G401 (cell line): ENCODE data around the gene ZMYM4. TPM values are rescaled to one million over a fixed set of nuclear protein-coding genes. Genes with fewer than 3 reads are reported as not detected.
"Not testable (repeated sequence)": the region's sequence is repeated elsewhere in the genome, so short reads cannot be mapped to it uniquely, and the experiment has no call there.

ENCODE experiments used
- DNase-seq: peaks from one replicate; pipeline ENCODE4 v3.0.0-alpha.2; 2015; ENCODE audit warnings: low spot score
- in situ Hi-C: cut with HindIII; loops from 2 replicates; pipeline ENCODE4 v1.10.0; 2016; ENCODE audit warnings: low sequenced_read_pairs, mixed read lengths
- total RNA-seq: library from RNA; depleted of rRNA; stranded (reverse); fragments of >200 nt; shearing (Covaris generic); gene quantifications from 2 replicates; pipeline ENCODE4 v1.2.3, GENCODE V29; 2014

The ZMYM4 gene
- total RNA-seq, 1 experiment from 2014 or later = 34.2 TPM

- no peak for DNase-seq
- in situ Hi-C loops = loop anchor here (10.0 kb wide), 1 partner anchor 122 kb away; no protein-coding TSS in a partner anchor
These were observed 174.2 kb downstream of the ZMYM4 start for GRCh38 chr1:35442734-35443133.

- no peak for DNase-seq
- in situ Hi-C loops = loop anchor here (10.0 kb wide), 1 partner anchor 121 kb away; no protein-coding TSS in a partner anchor
These were observed 175.4 kb downstream of the ZMYM4 start for GRCh38 chr1:35443768-35444518.

GRCh38 chr1:35444519-35444774, 175.9 kb downstream of the ZMYM4 start:
- no peak for DNase-seq
- in situ Hi-C loops = loop anchor here (10.0 kb wide), 1 partner anchor 120 kb away; no protein-coding TSS in a partner anchor

DNA sequence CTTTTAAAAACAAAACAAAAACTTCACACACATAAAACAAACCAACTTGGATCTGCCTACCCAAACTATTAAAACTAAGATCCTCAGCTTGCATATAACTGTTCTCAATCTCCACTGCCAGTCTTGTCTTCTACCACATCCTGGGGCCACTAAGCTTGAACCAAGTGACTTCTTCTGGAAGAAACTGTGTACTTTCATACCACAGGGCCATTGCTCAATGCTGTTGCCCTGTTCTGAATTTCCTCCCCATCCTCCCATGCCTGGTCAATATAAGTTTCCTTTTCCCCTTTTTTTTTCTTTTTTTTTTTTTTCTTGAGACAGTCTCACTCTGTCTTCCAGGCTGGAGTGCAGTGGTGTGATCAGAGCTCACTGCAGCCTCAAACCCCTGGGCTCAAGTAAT, 178.8 kb downstream of the ZMYM4 start:
- in situ Hi-C loops = loop anchor here (10.0 kb wide), 1 partner anchor 118 kb away; no protein-coding TSS in a partner anchor
- no peak for DNase-seq

DNA sequence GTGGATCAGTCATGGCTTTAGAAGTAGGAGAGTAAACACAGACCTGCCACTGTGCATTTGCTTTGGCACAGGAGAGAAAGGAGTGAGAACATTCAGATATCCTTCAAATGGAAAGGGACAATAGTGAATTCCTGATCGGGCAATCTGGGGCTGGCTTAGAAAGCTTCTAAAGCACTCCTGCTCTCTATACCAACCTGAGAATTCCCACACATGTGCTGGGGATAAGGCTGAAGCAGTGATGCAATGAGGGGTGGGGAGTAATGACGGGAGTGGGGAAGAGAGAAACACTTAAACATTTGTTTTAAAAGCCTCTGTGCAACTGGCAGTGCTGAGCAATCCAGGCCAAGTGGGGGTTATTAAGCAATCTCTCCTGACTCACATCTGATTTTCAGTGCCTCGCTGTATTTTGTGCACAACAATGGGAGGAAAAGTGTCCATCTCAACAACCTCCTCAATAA, 179.9 kb downstream of the ZMYM4 start:
- in situ Hi-C loops = loop anchor here (10.0 kb wide), 1 partner anchor 116 kb away; no protein-coding TSS in a partner anchor
- DNase-seq = no peak

DNA sequence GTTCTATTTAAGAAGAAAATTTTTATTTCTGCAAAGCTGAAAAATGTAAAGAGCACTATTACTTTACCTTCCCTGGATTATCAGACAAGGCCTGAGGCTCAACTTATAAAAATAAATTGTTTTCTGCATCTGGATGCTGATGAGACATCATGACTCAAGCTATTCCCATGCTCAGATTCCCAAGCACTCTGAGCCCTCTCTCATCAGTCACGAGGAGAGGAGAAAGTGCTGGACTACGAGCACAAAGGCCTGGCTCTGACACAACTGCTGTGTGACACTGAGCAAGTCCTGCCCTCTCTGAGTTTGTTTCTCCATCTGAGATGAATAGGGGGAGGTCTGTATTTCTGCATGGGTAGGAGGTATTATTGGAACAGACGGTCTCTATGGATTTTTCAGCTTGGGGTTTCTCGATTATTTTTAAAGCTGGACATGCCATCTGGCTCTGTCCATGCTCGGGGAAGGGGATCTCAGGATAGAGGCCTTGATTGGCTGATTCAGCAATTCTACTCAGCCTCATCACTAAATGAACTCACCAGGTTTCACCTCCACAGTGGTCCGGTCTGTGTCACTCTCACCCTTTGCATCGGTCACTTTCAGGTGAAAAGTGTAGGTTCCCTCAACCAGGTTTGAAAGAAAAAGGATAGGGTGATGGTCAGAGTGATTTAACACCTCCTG, 181.0 kb downstream of the ZMYM4 start:
- in situ Hi-C loops = loop anchor here (10.0 kb wide), 1 partner anchor 115 kb away; no protein-coding TSS in a partner anchor
- DNase-seq = no peak

DNA sequence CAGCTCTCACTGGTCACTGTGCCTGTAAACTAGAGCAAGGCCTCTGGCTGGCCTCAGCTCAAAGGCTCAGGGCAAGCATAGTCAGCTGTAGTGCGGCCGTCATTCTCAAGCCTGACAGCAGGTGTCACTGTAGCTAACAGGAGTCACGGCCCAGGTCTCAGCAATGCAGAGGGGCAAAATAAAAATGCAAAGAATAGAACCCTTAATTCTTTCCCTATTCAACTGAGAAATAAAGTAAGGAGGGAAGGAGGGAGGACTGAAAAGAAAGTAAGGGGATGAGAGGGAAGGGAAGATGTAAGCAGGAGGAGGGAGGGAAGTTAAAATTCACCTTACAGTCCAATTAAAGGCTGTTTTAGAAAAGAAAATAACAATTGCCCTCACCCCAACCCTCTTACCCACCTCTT, 182.6 kb downstream of the ZMYM4 start:
- in situ Hi-C loops = no loop called here
- peak; percentile 85 for DNase-seq

DNA sequence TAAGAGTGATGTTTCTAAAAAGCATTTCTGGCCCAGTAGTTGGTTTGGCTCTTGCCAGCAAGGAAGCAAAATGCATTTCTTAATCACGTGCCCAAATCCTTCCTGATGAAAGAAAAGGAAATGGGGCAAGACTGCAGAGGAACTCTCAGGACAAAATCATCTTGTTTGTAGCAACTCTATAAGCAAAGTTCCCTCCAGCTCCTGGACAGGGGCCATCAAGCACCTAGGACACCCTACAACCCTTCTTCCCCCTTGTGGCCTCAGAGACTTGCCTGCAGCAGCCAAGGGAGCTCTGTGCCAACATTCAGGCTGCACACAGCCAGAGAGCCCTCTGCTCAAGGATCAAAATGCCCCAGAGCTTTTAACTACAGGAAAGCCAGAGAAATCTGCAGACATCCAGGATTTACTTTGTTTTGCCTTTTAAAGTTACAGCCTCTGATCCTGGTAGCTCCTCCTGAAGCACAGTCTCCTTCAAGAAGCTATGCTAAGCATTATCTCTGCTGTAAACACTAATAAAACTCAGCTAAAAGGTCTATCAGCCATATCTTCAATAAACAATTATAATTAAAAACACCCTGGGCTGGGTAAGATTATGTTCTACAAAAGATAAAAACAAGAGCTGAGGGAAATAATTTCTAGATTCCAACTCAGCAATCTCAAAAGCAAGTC, 183.7 kb downstream of the ZMYM4 start:
- in situ Hi-C loops = no loop called here
- peak; percentile 33 for DNase-seq

DNA sequence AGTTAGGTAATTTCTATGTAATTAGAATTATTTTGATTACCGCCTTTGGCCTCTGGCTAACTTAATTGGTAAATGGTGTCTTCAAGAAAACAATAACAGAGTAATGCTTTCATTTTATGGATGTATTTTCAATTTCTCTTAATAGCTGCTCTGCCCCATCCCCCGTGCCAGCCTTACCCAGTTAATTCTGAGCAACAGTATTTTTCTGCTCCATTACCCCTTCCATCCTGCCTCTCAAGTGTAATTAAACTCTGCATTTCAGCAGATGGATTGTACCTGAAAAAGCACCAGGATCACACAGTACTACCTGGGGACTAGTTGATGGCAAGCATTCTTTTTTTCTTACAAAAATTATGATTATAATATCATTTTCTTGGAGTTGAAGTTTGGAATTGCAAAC, 184.5 kb downstream of the ZMYM4 start:
- DNase-seq = no peak
- in situ Hi-C loops = no loop called here

- DNase-seq = no peak
- in situ Hi-C loops = no loop called here
These were observed 185.7 kb downstream of the ZMYM4 start for GRCh38 chr1:35454176-35454575.

- in situ Hi-C loops = no loop called here
- DNase-seq = no peak
These were observed 186.1 kb downstream of the ZMYM4 start for GRCh38 chr1:35454616-35455015.

- DNase-seq = no peak
- in situ Hi-C loops = no loop called here
These were observed 192.3 kb downstream of the ZMYM4 start for GRCh38 chr1:35460796-35461195.

DNA sequence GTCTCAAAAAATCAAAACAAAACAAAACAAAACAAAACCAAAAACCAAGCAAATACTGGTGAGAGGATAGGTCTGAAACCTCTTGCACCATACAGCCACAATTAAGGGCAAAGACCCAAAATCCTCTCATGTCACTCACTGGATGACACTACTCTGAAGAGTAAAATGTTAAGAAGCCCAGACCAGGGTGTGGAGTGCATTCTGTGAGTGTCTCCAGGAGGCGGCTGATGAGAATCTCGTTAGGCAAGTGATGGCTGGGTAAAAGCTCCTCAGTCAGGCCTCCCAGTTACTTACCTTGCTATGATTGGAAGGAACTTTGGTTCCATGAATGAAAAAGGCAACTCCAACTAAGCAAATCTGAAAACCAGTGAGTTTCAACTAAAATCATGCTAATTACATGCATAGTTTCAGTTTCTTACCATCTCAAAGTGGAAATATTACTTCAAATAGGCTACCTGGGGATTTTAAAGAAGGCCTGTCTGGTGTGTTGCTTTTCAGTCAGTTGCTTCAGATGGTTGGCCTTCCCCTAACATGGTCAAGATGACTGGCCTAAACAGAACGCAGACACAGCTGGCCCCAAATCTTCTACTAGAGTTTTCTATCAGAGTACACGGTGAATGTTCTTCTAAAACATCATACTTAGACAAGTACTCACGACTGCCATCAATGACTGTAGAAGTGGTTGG, 193.6 kb downstream of the ZMYM4 start:
- in situ Hi-C loops = no loop called here
- DNase-seq = no peak

DNA sequence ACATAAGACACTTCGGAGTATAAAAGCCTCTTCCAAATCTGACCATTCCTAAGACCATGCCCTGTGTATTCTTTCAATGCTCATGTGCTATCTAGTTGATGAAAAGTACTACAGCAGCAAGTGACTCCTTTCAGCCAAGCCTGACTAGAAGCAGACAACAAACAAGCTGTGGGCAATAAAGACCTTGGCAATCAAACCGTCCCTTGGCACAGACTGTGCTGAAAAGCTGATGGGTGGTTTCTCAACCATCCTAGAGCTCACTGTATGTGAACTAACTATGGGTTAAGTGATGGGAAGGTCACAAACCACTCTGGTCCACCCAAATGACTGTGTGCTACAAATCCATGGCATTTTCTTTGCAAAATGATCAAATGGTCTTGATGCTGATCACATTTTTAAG, 194.7 kb downstream of the ZMYM4 start:
- in situ Hi-C loops = no loop called here

DNA sequence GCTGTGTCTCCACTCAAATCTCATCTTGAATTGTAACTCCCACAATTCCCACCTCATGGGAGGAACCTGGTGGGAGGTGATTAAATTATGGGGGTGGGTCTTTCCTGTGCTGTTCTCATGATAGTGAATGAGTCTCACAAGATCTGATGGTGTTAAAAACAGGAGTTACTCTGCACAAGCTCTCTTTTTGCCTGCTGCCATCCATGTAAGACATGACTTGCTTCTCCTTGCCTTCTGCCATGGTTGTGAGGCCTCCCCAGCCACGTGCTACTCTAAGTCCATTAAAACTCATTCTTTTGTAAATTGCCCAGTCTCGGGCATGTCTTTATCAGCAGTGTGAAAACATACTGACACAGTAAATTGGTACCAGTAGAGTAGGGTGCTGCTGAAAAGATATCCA, 195.2 kb downstream of the ZMYM4 start:
- DNase-seq, in situ Hi-C loops: not testable (repeated sequence)

More for the DNA sequence above, 194.7 kb downstream of the ZMYM4 start:
- no peak for DNase-seq

DNA sequence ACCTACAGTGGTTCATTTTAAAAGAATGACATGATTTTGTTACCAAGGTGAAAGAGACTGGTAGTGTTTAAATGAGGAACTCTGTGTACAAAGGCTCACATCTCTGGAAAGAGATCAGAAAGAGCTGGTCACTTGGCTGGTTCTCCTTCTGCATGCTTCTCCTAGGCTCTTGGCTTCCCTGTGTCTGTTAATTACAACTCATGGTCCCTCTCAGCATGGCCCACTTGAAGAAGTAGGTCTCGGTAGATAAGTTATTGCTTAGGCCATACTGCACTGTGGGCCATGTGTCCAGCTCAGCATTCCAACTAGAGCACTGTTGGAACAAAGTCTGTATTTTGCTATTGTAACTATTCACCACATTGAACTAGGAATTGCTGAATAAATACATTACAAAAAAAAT, 197.6 kb downstream of the ZMYM4 start:
- in situ Hi-C loops = no loop called here
- peak; percentile 10 for DNase-seq

DNA sequence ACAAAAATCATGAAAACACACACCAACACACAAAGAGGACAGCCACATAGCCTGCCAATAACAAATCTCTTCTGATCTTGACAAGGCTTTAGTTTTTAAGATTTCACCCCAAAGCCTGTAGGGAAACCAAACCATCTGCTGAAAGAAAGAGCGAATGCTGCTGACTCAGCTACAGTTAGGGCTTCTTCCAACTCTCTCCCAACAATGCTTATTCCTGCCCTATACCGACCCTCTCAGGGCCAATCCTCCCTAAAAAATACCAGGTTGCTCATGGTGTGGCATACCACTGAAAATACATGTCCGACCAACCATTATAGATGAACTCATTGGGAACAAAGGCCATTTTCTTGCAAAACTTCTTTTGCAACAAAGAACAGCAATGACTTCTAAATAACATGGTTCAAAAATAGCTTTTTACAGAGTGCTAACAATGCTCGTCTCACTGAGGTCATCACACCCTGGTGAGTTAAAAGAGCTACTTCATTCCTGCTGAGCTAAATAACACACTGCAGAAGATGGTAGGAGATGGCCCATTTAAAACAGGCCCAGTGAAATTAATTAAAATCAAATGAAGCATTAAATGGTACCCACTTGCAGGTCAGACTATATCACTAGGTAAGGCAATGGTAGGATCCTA, 202.6 kb downstream of the ZMYM4 start:
- no peak for DNase-seq
- in situ Hi-C loops = no loop called here
